NCI-H2029 treated with DMSO at 0.1 percent for 48 hours (cell line): Measurements from ENCODE around the gene SORCS2.
"Not testable (repeated sequence)": the region's sequence is repeated elsewhere in the genome, so short reads cannot be mapped to it uniquely, and the experiment has no call there.

ENCODE experiments used
- DNase-seq: peaks from one replicate; lab custom pipeline; 2025; lab: John Stamatoyannopoulos, UW

The SORCS2 gene

DNA sequence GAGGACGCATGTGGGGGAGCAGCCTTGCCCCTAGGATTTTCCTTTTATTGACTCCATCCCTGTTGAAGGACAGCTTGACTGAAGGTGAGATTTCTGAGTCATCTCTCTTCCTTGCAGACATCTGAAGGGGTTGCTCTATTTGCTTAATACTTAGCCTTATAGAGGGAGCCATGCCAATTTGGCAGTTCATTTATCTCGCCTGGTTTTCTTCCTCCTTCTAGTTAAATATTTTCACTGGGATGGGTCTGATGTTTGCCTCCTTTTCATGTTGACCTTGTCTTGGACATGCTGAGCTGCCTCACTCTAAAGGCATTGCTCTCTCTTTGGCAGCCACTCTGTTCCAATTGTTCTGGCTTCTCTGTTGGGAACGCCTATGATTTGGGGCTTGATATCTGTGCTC is 393.4 kb downstream of the SORCS2 start:
- no peak for DNase-seq

DNA sequence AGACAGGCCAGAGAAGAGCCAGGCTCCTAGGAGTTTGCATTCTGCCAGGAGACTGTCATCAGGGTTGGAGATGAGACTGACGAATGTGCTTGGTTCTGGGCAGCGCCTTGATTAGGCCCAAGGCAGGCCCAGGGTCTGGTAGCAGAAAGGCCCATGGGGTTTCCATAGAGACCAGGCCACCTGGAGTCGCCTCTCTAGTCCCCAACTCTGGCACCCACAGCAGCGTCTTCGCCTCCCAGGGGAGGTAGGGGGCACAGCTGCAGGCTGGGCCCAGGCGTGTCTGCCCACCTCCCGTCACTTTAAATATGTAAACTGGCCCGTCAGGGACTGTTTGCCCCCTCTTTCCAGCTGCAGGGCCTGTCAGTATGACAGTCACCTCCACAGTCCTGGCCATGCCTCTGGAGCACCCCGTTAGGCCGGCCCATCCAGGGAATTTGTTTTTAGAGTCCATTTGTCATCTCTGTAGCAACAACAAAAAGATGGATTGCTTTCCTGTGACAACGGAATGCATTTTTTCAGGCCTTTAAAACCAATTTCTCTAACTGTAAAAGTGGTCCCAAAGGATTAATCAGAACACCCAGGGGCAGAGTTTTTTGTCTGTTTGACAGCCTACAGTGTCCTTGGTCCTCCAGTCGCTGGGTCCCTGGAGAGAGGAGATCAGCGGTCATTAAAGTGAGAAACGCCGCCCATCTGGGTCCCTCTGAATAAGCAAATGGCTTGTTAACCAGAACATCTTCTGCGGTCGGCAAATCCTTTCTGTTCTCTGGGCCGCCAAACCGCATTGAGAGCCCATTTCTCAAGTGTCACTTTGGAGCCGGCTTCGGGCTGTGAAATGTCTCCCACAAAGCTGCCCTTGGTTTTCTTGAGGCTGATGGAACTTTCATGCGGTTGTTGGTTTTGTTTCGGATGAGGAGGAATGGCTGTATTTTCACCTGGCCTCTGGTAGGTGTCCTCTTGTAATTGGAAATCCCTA is 395.4 kb downstream of the SORCS2 start:
- DNase-seq = no peak

- DNase-seq = no peak
These were observed 397.9 kb downstream of the SORCS2 start for GRCh38 chr4:7590189-7590588.

DNA sequence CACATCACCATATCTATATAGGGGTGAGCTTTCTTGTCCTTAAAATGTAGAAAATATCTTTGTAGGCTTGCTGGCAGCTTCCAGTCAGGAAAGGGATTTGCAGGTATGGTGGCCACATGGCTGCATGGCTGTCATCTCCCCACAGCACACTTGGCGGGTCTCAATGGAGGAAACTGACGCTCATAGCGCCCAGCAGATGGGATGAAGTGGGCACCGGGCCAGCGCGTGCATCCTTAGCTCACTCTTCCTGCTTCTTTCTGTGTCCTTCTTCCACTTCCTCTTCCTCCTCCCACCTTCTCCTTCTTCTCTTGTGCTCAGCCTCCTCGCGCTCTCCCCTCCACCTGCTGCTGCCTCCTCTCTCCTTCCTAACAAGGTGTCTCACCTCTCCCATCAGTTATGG is 398.6 kb downstream of the SORCS2 start:
- no peak for DNase-seq

DNA sequence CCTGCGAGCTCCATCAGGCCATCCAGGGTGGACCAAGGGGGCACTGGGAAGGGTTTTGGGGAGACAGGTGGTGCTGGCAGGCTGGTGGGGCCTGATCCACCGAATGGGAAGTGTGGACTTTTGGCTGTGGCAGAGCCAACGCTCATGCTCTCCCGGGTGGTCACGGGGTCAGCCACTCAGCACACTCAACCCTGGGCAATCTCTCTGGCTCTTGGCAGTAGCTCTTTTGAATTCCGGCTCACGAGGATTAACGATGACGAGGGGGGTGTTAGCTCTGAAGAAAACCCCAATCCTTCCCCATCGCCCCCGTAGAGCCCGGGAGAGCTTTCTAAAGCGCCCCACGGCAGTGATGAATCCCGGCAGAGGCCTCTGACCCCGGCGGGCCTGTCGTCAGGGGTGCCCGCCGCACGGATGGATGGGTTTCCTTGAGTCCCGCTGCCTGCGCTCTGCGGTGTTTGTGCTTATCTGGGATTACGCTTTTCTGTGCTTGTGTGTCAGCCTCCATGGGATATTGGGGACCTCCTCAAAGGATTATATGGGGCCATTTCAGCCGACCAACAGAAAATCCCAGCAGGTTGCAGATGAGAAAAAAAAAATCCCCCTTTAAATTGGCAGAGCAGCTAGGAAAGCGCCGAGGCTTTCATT is 399.2 kb downstream of the SORCS2 start:
- DNase-seq = no peak

DNA sequence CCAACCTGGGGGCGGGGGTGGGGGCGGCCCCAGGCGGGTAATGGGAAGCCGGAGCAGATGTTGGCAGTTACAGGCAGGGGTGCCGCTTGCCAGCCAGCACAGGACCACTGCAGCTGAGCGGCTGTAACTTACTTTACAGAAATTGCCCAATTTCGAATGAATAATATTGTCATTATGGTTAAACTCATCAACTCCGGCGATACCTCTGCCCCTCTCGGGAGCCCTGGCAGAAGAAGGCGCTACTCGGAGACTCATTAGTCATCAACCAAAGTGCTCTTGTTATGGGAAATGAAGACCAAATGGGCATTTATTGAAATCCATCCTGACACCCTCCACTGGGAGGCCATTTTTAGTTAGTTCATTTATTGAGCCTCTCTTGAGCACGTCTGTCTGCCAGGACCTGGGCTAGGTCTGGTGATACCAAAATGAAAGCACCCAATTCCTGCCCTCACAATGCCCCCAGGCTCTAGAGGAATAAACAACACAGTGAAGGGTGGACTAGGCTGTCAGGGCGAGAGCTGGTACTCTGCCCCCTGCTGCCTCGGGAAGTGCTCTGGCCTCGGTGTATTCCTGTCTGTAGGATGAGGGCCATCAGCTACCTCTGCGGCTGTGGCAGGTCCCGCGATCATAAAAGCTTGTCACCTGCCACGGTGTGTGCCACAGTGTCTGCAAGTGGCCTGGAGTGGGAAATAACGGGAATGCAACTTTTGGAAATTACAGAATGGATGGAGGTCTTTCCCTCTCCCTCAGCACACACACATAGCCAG is 401.5 kb downstream of the SORCS2 start:
- no peak for DNase-seq

GRCh38 chr4:7595934-7596461 is 403.7 kb downstream of the SORCS2 start:
- no peak for DNase-seq

GRCh38 chr4:7596918-7597606 is 404.7 kb downstream of the SORCS2 start:
- no peak for DNase-seq

DNA sequence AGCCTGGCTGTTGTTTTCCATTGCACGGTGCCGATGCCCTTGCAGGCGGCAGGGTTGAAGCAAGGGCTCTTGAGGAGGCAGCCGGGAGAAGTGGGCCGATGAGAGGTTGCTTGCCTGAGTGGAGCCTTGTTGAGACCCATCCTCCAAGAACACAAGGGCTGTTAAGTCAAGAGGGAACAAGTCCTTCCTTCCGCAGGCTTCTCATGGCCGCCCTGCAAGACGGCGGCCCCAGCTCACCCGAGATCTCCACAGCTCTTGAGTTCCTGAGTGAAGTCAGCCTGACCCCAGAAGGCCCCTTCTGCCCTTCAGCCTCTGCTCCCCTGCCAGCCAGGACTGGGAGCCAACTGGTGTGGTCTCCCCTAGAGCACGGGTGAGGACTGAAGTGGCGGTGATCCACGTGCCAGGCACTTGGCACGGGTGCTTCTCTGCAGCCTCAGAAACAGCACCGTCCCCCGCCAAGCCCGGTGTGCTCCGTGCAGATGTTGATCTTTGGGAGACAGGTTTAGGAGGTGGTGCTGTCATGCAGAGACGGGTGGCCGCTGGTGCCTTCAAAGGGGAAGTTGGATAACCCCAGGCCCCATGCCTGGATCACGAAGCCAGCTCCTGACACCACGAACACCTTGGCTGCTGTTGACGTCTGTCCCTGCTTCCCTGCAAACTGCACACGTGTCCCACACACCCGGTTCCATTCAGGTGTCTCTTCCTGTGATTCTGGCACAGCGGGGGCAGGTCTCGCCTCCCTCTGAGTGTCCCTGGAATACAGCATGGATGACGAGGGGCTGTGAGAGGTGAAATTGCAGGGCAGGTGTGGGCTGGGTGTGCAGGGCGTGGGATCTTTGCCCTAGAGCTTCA is 406.8 kb downstream of the SORCS2 start:
- peak; percentile 84 for DNase-seq

GRCh38 chr4:7600247-7600646 is 407.9 kb downstream of the SORCS2 start:
- DNase-seq = no peak

- DNase-seq = not testable (repeated sequence)
These were observed 409.8 kb downstream of the SORCS2 start for GRCh38 chr4:7602166-7602565.

DNA sequence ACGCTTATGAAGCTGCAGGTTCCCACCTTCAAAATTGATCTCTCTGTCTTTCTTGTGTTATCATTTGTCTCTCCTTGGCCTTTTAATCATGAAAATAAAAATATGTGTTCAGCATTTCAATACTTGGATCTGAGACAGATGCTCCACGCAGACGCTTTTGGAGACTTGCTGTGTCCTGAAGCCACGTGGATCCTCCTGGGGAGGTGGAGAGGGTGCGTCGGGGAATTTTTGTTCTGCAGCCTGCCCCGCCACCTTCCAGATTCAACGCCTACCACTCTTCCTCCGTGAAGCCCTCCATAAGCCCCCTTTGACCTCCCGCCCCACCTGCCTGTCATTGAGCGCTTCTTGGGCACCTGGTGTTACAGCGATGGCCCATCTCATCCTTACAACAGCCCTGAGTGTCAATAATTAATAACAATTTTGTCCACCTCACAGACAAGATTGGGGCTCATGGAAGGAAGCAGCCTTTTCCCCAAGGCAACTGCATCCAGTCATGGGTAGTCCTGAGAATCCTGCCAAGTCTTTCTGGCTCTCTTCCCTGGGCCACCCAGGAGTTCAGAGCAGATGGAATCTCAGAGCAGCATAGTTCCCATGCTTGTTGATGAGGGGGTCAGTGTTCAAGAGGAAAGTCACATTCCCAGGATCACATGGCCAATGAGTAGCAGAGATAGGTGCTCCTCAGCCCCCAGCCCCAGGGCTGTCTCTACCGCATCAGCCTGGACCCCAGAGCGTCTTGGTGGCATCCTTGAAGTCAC is 415.0 kb downstream of the SORCS2 start:
- no peak for DNase-seq

- no peak for DNase-seq
These were observed 415.7 kb downstream of the SORCS2 start for GRCh38 chr4:7608046-7608445.

GRCh38 chr4:7609316-7609715 is 417.0 kb downstream of the SORCS2 start:
- DNase-seq = no peak

GRCh38 chr4:7610022-7610670 is 417.8 kb downstream of the SORCS2 start:
- no peak for DNase-seq

DNA sequence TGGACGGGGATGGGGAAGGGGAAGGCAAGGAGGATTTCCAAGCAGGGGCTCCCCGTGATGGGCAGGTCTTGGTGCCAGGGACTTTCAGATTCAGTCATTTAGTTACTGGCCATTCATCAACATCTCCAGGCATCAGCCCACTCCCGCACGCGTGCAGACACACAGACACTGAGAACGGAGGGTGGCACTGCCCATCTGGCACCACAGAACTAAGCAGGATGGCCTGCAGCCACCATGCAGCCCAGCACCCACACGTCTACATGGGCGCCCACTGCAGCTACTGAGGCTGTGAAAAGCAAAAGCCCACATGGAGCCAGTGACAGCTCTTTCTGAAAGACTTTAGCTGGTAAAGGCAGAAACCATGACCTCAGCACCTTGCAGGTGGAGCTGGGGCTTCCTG is 418.5 kb downstream of the SORCS2 start:
- no peak for DNase-seq

DNA sequence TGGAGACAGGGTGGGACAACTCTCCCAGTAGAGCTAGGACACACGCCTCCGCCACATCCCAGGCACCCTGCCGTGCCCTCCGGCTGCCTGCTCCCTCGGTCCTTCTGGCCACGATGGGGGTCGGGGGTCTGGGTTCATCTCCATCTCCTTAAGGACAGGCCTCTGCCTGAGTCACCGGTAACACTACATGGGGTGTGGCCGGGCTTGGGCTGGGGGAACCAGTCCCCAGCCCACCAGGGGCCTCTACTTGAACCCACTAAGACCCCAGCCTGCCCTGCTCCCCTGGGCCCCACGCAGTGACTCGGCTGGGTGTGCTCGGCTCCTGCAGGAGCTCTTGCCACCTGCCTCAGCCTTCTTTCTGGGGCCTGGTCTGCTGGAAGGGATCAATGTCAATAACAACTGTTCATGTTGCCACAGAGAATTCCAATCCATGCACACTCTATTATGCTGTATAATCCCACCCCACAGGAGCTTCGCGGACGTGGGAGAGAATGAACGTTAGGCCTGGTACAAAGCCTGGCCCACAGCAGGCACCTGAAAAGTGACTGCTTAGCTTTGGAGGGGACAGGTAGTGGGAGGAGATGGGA is 420.1 kb downstream of the SORCS2 start:
- DNase-seq = no peak

DNA sequence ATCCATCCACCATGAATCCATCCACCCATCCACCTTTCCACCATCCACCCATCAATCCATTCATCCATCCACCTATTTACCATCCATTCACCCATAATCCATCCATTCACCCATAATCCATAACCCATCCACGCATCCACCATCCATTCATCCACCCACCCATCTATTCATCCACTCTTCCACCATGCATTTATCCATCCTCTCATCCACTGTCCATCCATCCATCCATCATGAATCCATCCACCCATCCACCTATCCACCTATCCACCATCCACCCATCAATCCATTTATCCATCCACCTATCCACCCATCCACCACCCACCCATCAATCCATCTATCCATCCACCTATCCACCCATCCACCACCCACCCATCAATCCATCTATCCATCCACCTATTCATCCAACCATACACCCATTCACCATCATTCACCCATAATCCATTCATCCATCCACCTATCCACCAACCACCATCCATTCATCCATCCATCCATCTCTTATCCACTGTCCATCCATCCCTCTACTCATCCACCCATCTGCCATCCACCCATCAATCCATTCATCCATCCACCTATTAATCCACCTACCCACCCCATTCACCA is 422.1 kb downstream of the SORCS2 start:
- no peak for DNase-seq

DNA sequence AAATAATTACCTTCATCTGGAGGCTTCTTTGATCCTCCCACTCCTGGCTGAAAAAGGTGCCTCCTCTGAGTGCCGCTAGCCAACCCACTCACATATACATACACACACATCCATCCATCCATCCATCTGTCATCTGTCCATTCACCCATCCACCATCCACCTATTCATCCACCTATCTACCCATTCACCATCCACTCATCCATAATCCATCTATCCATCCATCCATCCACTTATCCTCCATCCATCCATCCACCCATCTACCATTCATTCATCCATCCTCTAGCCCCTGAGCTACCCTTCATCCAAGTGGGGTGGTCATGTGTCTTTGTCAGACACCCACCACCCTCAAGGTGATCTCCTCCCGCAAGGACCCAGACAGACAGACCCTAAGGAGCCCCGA is 423.9 kb downstream of the SORCS2 start:
- no peak for DNase-seq
